ENCODE results near the gene RBMS3. TPM values are rescaled to one million over a fixed set of nuclear protein-coding genes. Genes with fewer than 3 reads are reported as not detected.

The RBMS3 gene
- total and polyA plus RNA-seq, 5 donors, result 8.9 to 66.7 (median 56.5) TPM

- intact Hi-C loops (cut with DNase I), result no loop called here
- no peaks in the 10 kb centered on the region for H3K27me3 ChIP-seq (ENCODE audit: control insufficient read depth, insufficient read depth)
- no peaks in the 10 kb centered on the region for H3K9me3 ChIP-seq (ENCODE audit: control insufficient read depth, low read length)
- H3K27ac ChIP-seq (ENCODE audit: low read length), result no peak overlapping the region
- 29% methylated on average over 2 of the region's 2 CpGs for WGBS
- ATAC-seq, result peak in 1 of 2 donors; percentile 52
- no peaks in the 10 kb centered on the region for H3K4me1 ChIP-seq (ENCODE audit: control insufficient read depth, insufficient read depth, low read length)
- H3K4me3 ChIP-seq (ENCODE audit: low read length), result no peak overlapping the region
- DNase-seq, result no peak
These were observed 465.4 kb downstream of the RBMS3 start for GRCh38 chr3:29746163-29746760.

- Histone ChIP-seq H3K27ac (ENCODE audit: low read length) (no peak overlapping the region), H3K9me3 (ENCODE audit: control insufficient read depth, low read length) (no peaks in the 10 kb centered on the region), H3K4me3 (ENCODE audit: low read length) (no peak overlapping the region), H3K4me1 (ENCODE audit: control insufficient read depth, insufficient read depth, low read length) (peaks cover 3% of the 10 kb centered on the region), H3K27me3 (ENCODE audit: control insufficient read depth, insufficient read depth) (no peaks in the 10 kb centered on the region)
- intact Hi-C loops (cut with DNase I), result no loop called here
- DNase-seq (no peak), ATAC-seq (peak; percentile 58 to 78)
These were observed 467.1 kb downstream of the RBMS3 start for GRCh38 chr3:29747991-29748390.

DNA sequence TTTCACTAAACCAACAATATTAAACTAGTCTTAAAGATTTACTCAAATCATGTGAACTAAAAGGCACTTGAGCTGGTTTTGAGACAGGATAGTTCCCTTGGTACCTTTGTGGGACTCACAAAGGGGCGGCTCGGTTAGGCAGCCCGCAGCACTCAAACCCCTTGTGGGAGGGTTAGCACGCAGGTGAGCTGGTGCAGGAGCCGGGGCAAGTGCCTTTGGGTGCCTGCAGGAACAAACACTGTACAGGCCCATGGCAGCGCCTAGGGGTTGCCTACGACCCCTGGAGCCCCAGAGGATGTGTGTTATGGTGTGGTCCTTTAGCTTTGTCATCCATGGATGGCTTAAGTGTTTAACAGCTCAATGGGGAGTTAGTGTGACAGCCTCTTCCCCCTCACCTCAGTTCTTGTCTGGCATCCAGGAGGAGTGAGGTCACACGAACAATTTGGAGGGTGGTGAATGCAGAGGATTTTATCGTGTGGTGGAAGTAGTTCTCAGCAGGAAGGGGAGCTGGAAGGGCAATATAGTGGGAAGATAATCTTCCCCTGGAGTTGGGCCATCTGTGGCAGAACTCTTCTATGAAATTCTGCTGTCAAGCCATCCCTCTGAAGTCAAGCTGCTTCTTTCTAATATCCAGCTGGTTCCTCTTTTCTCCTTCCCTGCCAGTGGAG, 470.9 kb downstream of the RBMS3 start:
- Histone ChIP-seq H3K9me3 (ENCODE audit: control insufficient read depth, low read length) (no peaks in the 10 kb centered on the region), H3K4me1 (ENCODE audit: control insufficient read depth, insufficient read depth, low read length) (peaks cover 5% of the 10 kb centered on the region), H3K27ac (ENCODE audit: low read length) (peak overlapping the region; percentile 2), H3K4me3 (ENCODE audit: low read length) (no peak overlapping the region), H3K27me3 (ENCODE audit: control insufficient read depth, insufficient read depth) (no peaks in the 10 kb centered on the region)
- DNase-seq (peak in 2 of 3 donors; percentile 21 to 36), ATAC-seq (peak; percentile 76 to 83)
- 71% methylated on average over 9 of the region's 9 CpGs for WGBS
- intact Hi-C loops (cut with DNase I), result loop anchor here in 3 of 4 donors (10.0 kb wide), 2 partner anchors 57 to 67 kb away; no protein-coding TSS in a partner anchor

DNA sequence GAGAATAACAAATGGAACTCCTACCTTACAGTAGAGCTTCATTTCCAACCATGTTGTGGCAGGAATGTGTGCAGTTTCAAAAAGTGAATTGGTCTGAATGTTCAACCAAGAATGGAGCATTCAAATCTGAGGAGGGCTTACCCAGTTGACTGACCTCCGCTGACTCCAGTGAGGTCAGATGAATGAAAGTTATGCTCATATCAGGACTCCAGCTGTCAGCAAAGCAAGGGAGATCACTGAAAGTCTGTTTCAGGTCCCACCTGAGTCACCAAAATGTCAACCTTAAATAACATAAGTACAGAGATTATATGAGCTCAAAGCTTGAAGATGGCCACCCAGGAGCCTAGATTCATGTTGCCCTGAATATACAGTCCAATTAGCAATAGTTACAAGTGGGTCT, 473.5 kb downstream of the RBMS3 start:
- ATAC-seq (no peak), DNase-seq (no peak)
- Histone ChIP-seq H3K4me3 (ENCODE audit: low read length) (no peak overlapping the region), H3K27ac (ENCODE audit: low read length) (no peak overlapping the region), H3K27me3 (ENCODE audit: control insufficient read depth, insufficient read depth) (no peaks in the 10 kb centered on the region), H3K4me1 (ENCODE audit: control insufficient read depth, insufficient read depth, low read length) (peaks cover 6% of the 10 kb centered on the region), H3K9me3 (ENCODE audit: control insufficient read depth, low read length) (no peaks in the 10 kb centered on the region)
- WGBS, result 95% methylated on average over 1 of the region's 1 CpG
- intact Hi-C loops (cut with DNase I), result loop anchor here in 3 of 4 donors (10.0 kb wide), 2 partner anchors 60 to 70 kb away; no protein-coding TSS in a partner anchor

DNA sequence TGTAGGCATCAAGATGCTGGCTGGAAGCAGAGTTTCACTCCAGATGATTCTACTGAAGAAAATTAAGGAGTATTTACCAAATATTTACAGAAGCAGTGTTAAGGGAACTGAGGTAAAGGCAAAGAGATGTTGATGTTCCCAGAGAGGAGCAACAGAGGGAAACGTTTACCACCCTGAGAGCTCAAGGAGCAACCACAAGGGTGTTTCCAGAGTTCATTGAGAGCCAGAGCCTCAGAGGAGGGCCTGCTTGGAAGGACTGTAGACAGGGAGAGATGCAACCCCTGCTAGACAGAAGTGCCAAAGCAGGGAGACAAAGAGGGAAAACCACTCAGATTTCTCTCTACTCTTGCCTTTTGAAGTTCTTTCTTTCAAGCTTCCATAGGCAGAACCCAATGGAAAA, 474.5 kb downstream of the RBMS3 start:
- H3K27me3 ChIP-seq (ENCODE audit: control insufficient read depth, insufficient read depth), result no peaks in the 10 kb centered on the region
- no peak for ATAC-seq
- DNase-seq, result no peak
- H3K4me3 ChIP-seq (ENCODE audit: low read length), result no peak overlapping the region
- peaks cover 9% of the 10 kb centered on the region for H3K4me1 ChIP-seq (ENCODE audit: control insufficient read depth, insufficient read depth, low read length)
- intact Hi-C loops (cut with DNase I), result loop anchor here in 3 of 4 donors (5.0 to 10.0 kb wide), 3 partner anchors 61 to 473 kb away; partner anchors contain the start of gene RBMS3 (in 1 of the 3)
- H3K27ac ChIP-seq (ENCODE audit: low read length), result no peak overlapping the region
- H3K9me3 ChIP-seq (ENCODE audit: control insufficient read depth, low read length), result no peaks in the 10 kb centered on the region
- 53% methylated on average over 1 of the region's 1 CpG for WGBS

DNA sequence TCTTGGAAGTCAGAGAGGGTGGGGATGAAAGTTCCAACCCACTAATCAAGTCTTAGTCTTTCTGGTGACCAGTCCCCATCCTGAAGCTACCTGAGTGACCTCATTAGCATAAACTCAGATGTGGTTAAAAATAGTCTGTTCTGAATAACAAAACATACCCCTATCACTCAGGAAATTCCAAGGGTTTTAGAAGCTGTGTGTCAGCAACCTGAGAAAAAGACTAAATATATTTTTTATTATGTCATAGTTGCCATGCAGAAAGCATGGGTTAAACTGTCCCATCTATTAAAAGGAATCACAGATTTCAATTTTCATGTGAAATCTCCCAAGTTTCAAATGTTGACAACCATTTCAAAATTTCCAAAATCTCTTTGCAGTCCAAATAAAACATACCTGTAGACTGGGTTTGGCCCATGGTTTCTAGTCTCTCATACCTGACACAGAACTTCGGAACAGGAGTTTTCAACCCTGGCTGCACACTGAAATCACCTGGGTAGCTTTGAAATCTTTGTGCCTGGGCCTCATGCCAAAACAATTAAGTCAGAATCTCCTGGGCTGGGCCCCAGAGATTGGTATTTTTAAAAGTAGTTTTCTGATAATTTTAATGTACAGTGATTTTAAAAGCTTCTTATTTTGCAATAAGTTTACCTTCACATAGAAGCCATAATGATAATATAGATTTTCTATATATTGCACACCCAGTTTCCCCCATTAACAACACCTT, 476.3 kb downstream of the RBMS3 start:
- Histone ChIP-seq H3K4me3 (ENCODE audit: low read length) (no peak overlapping the region), H3K27ac (ENCODE audit: low read length) (no peak overlapping the region), H3K27me3 (ENCODE audit: control insufficient read depth, insufficient read depth) (no peaks in the 10 kb centered on the region), H3K4me1 (ENCODE audit: control insufficient read depth, insufficient read depth, low read length) (peaks cover 8% of the 10 kb centered on the region), H3K9me3 (ENCODE audit: control insufficient read depth, low read length) (no peaks in the 10 kb centered on the region)
- DNase-seq (no peak), ATAC-seq (no peak)
- 64% methylated on average over 1 of the region's 1 CpG for WGBS
- intact Hi-C loops (cut with DNase I), result loop anchor here in 3 of 4 donors (5.0 to 10.0 kb wide), 3 partner anchors 62 to 475 kb away; partner anchors contain the start of gene RBMS3 (in 1 of the 3)

- intact Hi-C loops (cut with DNase I), result loop anchor here in 3 of 4 donors (5.0 to 10.0 kb wide), 3 partner anchors 63 to 476 kb away; partner anchors contain the start of gene RBMS3 (in 1 of the 3)
- peak overlapping the region; percentile 70 for H3K27ac ChIP-seq (ENCODE audit: low read length)
- H3K4me1 ChIP-seq (ENCODE audit: control insufficient read depth, insufficient read depth, low read length), result peaks cover 7% of the 10 kb centered on the region
- no peak for DNase-seq
- no peaks in the 10 kb centered on the region for H3K9me3 ChIP-seq (ENCODE audit: control insufficient read depth, low read length)
- H3K27me3 ChIP-seq (ENCODE audit: control insufficient read depth, insufficient read depth), result no peaks in the 10 kb centered on the region
- no peak overlapping the region for H3K4me3 ChIP-seq (ENCODE audit: low read length)
- ATAC-seq, result peak; percentile 15 to 28
These were observed 477.2 kb downstream of the RBMS3 start for GRCh38 chr3:29758108-29758433.

DNA sequence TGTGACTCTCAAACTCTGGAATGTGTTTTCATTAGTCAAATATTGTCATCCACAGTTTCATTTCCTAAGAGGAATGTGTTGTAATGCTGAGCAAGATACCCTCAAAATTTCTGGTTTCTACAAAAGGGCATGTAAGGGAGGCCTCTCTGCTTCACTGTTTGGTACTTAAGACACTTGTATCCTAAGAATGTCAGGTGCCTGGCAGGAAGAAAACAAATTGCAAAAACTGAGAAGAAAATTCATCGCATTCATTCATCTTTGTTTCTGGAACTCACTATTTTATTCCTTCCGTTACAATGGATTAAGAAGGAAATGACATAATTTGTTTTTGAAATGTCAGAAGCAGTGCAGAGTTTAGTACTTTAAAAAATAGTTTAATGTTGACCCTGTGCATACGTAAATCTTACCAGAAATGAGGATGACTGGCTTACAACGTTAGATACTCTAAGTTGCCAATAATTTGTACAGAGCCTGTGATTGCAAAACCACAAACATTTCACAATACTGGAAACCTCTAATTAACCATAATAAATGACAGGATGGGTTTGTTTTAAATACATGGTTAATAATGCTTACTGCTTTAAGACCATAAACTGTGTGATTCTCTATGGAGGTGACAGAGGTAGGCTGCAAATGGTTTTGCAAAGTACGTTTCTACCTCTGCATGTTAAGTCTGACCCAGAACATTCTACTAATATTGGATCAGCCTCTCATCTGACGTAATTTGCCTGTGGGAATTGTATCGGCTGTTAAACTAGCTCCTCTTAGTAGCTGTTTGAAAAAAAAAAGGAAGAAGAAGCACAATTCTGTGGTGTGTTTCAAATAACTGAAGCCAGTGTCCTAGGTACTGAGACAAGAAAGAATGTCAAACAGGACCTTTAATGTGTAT, 477.8 kb downstream of the RBMS3 start:
- Histone ChIP-seq H3K27me3 (ENCODE audit: control insufficient read depth, insufficient read depth) (no peaks in the 10 kb centered on the region), H3K4me1 (ENCODE audit: control insufficient read depth, insufficient read depth, low read length) (peaks cover 6% of the 10 kb centered on the region), H3K27ac (ENCODE audit: low read length) (peak overlapping the region; percentile 66), H3K4me3 (ENCODE audit: low read length) (no peak overlapping the region), H3K9me3 (ENCODE audit: control insufficient read depth, low read length) (no peaks in the 10 kb centered on the region)
- ATAC-seq (peak; percentile 78 to 85), DNase-seq (no peak)
- WGBS, result 17% methylated on average over 7 of the region's 7 CpGs
- intact Hi-C loops (cut with DNase I), result loop anchor here in 3 of 4 donors (5.0 to 10.0 kb wide), 3 partner anchors 64 to 476 kb away; partner anchors contain the start of gene RBMS3 (in 1 of the 3)

DNA sequence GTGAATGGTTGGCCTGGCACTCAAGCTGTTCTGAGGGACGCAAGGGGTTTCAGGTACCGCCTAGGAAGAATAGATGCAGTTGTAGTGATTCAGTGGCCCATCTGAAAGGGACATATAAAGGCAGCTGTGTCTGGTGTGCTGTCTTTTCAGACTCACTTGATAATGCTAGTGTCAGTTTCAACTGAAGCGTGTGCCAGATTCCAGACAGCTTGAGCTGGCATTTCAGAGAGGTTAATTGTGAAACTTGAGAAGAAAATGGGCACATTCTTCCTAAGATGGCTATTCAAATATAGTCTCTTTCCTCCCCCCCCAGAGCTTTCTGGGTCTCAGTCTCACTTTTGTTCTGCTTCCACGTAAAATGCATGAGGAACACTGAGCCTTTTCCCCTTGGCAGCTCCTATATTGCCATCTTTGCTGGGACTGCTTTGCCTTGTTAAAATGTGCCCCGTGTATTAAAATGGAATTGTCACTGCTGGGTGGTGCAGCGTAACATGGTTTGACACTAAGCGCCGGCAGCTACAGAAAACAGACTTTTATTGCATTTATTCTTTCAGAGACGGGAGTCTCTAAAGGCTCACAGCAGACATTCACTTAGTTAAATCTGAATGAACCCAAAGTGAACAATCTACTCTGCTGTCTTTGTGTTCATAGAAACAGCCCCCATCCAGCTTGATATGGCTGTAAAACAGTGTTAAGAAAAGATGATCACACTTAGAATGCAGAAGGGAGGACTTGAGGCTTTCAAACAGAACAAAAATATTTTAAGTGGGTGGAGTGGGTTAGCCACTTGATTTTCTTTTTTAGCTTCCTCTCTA, 478.7 kb downstream of the RBMS3 start:
- DNase-seq (peak; percentile 28 to 47 (median 39)), ATAC-seq (peak; percentile 71 to 72)
- Histone ChIP-seq H3K27me3 (ENCODE audit: control insufficient read depth, insufficient read depth) (no peaks in the 10 kb centered on the region), H3K27ac (ENCODE audit: low read length) (peak overlapping the region; percentile 98), H3K4me3 (ENCODE audit: low read length) (peak overlapping the region; percentile 33), H3K4me1 (ENCODE audit: control insufficient read depth, insufficient read depth, low read length) (peaks cover 6% of the 10 kb centered on the region), H3K9me3 (ENCODE audit: control insufficient read depth, low read length) (no peaks in the 10 kb centered on the region)
- 49% methylated on average over 9 of the region's 9 CpGs for WGBS
- intact Hi-C loops (cut with DNase I), result loop anchor here (5.0 to 10.0 kb wide), 7 partner anchors 65 to 845 kb away; partner anchors contain the start of gene RBMS3 (in 3 of the 4)

Measured in right cardiac atrium (tissue), 5 donors.